Omental fat pad (tissue), 4 donors: Measurements from ENCODE around the gene PSMD6. TPM values are rescaled to one million over a fixed set of nuclear protein-coding genes. Genes with fewer than 3 reads are reported as not detected.

Source experiments
- ATAC-seq: fragments of 150-250 bp; one replicate; pipeline ENCODE4 v1.9.1; 2016; ENCODE audit warnings: mild to moderate bottlenecking, moderate library complexity; ENCODE audit not compliant: low FRiP score
- DNase-seq: peaks from one replicate; pipeline ENCODE4 v3.0.0-alpha.2; 2019; ENCODE audit warnings: low spot score
- total RNA-seq, 4 donors: library from RNA; depleted of rRNA; stranded (reverse); fragments of >200 nt; gene quantifications; one replicate each; pipeline ENCODE4 v1.1.0, GENCODE V29; 2016
- TF ChIP-seq, protein P1 (sequence below), 3 donors: fragments of 450-650 bp; IDR thresholded peaks; one replicate each; pipeline ENCODE4 v1.5.1; 2016 to 2017; ENCODE audit warnings: antibody characterized with exemption in 3 of 3, mild to moderate bottlenecking in 3 of 3, moderate library complexity in 2 of 3

Gene PSMD6
- total RNA-seq, 4 donors from 2014 or later, result 52.8 to 86.2 (median 53.4) TPM

DNA sequence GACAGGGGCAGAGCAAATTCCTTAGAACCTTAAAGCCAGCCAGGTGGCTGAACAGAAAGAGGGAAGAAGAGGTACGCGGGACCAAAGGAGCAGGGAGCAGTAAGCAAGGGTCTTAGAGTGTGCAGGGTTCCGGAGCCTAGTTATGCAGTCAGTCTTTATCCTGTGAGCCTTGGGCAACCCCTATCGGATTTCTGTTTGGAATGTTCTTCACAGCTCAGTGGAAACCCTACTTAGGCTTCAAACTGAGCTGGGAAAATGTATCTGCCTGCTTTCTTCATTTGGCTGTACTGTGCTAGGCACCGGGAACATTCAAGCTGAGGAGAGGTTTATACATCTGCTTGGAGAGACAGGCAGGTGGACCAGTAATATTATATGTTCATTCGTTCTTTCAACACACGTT, 37.1 kb downstream of the PSMD6 start:
- TF ChIP-seq, protein P1, sequence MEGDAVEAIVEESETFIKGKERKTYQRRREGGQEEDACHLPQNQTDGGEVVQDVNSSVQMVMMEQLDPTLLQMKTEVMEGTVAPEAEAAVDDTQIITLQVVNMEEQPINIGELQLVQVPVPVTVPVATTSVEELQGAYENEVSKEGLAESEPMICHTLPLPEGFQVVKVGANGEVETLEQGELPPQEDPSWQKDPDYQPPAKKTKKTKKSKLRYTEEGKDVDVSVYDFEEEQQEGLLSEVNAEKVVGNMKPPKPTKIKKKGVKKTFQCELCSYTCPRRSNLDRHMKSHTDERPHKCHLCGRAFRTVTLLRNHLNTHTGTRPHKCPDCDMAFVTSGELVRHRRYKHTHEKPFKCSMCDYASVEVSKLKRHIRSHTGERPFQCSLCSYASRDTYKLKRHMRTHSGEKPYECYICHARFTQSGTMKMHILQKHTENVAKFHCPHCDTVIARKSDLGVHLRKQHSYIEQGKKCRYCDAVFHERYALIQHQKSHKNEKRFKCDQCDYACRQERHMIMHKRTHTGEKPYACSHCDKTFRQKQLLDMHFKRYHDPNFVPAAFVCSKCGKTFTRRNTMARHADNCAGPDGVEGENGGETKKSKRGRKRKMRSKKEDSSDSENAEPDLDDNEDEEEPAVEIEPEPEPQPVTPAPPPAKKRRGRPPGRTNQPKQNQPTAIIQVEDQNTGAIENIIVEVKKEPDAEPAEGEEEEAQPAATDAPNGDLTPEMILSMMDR (IDR thresholded peaks at IDR 0.05), result no peak
- DNase-seq, result no peak
- no peak for ATAC-seq

GRCh38 chr3:63984391-63984790, 38.9 kb downstream of the PSMD6 start:
- DNase-seq (no peak), ATAC-seq (no peak)
- TF ChIP-seq, protein P1 (IDR thresholded peaks at IDR 0.05), result no peak

DNA sequence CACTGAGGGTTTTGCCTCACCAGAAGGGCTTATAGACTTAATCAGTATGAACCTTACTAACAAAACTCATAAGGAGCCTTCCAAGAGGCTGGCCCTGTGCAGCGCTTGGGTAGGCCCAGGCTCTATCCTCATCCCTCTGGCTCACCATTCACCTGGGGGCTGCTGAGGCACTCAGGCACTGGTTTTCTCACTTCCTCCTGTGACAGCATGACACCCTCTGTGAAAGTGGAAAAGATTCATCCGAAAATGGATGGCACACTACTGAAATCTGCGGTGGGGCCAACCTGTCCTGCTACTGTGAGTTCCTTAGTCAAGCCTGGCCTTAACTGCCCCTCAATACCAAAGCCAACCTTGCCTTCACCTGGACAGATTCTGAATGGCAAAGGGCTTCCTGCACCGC, 41.3 kb downstream of the PSMD6 start:
- TF ChIP-seq, protein P1 (IDR thresholded peaks at IDR 0.05), result no peak
- ATAC-seq (no peak), DNase-seq (no peak)

DNA sequence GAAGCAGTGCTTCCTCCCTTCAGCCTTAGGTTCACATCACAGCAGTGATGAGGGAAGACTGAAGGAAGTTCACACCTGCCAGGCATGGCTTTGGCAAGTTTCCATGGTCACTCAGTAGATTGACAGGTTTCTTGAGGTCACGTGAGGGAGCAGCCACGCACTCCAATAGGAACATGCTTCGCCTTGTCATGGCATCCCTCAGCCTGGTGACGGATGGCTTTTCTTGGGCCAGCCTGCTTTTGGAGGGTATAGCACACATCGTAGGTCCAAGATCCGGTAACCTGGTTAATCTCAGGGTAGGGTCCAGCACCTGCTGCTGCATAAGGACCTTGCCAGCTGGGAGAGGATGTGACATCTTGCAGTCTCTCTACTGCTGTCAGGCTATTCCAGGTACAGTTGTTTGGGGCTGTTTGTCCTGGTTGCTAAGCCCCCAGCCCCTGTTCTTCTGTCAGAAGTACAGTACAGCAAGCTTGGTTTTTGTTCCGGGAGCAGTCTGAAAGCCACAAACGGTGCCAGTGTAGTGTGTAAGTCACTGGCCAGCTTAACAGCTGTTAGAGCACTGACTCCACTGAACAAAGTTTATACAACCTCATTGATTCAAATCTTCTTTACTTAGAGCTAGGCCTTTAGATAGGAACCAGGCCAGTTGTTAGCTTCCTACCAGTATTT, 42.3 kb downstream of the PSMD6 start:
- DNase-seq (no peak), ATAC-seq (no peak)
- TF ChIP-seq, protein P1 (IDR thresholded peaks at IDR 0.05), result no peak

DNA sequence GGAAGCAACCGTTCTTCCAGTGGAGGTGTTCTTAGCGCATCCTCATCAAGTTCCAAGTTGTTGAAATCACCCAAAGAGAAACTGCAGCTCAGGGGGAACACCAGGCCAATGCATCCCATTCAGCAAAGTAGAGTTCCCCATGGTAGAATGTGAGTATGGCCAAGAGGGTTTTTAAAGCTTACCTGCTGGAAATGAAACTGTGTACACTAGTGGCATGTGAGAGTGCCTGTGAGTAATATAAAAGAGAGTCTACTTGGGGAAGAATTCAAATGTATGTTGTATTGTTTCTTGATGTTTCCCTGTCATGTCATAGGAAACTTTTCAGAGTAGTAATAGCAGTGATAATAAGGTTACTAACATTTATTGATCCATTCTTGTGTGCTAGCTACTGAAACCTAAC, 43.3 kb downstream of the PSMD6 start:
- ATAC-seq, result no peak
- no peak for DNase-seq
- TF ChIP-seq, protein P1 (IDR thresholded peaks at IDR 0.05), result no peak

GRCh38 chr3:63979093-63979885, 44.0 kb downstream of the PSMD6 start:
- TF ChIP-seq, protein P1 (IDR thresholded peaks at IDR 0.05), result no peak
- ATAC-seq (peak; percentile 35), DNase-seq (no peak)

GRCh38 chr3:63977893-63978292, 45.4 kb downstream of the PSMD6 start:
- DNase-seq (no peak), ATAC-seq (no peak)
- TF ChIP-seq, protein P1 (IDR thresholded peaks at IDR 0.05), result no peak
